Measurements from ENCODE around the gene RGR.
"Not testable (repeated sequence)": the region's sequence is repeated elsewhere in the genome, so short reads cannot be mapped to it uniquely, and the experiment has no call there.

Gene RGR

DNA sequence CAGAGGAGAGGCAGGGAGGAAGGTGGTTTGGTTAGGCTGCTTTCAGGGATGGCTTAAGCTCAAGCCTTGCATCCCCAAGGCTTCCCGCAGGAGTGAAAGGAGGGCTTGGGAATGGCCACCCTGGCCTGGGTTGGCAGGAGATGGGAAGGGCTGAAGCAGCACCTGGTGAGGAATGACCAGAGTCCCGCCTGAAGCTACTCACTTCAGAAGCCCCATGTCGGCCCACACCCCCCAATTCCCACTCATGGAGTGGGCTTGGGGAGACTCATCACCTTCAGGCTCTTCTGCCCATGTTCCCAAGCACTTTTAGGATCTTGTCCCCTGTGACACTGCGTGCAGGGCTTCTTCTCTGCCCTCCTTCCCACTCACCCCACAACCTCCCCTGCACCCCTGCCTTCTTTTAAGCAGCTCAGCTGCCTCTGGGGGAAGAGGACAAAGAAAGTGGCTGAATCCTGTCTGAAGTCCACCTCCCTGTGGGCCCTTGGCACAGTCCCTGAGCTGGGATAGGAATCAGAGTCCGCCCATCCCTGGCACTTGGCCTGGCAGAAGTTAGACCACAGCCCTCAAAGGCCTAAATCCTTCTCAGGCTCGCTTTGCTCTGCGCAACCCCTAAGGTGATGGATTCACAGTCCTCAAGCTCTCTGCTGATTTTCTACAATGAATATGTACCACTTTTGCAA, 16.5 kb downstream of the RGR start:
- DNase-seq, result no peak

DNA sequence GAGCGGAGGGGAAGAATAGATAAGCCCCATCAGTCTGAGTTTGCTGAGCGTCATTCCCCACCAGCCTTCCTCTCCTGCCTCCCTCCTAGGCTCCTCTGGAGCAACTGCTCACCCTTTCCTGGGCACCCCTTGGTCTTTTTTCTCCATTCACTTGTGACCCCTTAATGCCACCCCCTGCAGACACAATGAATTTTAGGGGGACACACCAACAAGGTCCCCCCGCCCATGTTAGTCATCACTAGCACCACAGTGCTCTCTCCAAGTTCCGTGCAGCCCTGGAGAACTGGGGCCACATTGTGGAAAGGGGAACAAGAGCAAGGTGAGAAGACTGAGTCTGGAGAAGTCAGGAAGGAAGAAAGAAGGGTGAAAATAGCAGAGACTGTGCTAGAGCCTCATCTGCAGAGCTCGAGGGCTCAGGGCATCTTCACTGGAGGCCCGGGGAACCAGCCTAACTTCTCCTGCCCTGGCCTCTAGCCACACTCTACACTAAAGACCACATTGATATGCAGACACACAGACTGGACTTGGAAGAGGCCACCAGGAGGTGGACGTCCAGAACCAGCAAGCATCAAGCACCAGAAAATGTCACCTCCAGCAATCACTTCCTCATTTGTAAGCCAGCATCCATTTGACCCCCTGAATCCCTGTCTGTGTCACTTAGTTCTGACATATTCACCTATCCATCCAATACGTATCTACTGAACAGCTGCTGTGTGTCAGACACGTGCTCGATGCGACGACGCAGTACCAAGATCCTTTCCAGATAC, 17.5 kb downstream of the RGR start:
- no peak for DNase-seq

DNA sequence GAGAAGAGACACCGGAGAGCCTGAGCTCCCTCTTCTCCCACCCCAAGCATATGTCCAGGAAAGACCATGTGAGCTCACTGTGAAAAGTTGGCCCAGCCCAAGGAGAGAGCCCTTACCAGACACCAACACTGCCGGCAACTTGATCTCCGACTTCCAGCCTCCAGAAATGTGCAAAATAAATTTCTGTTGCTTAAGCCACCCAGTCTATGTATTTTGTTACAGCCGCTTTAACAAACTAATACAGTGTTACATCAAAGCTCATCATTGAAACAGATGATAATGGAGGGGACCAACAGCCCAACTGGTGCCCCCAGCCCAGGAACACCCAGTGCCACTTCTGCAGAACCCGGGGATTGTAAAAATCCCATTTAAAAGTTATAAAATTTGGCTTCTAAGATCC, 18.9 kb downstream of the RGR start:
- no peak for DNase-seq

DNA sequence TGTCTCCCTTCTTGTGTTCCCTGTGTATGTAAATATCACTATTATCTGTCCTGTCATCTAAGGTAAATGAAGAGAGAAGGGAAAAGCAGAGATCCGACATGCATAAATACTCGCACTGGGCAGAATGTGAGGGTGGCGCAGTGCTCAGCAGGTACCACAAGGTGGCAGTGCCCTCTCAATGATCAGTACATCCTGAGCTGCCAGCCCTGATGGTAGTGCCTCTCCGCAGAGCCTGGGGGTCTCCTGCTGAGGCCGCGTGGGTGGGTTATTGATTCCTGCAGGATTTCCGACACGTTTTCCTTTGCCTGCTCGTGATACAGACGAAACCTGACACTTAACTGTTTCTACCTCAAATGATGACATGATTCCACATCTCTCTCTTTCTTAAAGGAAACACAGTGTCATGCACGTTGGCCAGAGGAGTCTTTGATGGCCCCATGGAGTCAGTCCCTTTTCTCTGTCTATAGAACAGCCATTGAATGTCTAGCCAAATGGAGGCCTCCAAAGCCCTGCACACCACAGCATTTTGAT, 19.8 kb downstream of the RGR start:
- DNase-seq, result peak; percentile 58

DNA sequence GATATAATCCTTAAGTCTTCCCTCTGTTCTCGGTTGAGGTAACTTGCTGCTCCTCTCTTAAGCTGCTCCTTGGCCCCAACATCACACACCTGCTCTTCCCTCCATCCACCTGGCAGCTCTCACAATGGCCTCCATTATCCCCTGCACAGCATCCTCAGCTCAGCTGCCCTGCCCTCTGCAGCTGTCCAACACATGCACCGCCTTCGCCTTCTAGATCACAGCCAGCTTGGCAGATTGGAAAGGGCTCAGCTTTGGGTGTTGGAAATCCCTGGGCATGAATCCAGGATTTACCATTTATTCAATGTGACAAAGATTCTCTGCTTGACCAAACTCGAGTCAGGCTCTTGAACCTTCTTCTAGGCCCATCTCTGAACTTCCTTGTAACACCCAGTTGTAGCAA, 20.6 kb downstream of the RGR start:
- DNase-seq, result peak; percentile 77

DNA sequence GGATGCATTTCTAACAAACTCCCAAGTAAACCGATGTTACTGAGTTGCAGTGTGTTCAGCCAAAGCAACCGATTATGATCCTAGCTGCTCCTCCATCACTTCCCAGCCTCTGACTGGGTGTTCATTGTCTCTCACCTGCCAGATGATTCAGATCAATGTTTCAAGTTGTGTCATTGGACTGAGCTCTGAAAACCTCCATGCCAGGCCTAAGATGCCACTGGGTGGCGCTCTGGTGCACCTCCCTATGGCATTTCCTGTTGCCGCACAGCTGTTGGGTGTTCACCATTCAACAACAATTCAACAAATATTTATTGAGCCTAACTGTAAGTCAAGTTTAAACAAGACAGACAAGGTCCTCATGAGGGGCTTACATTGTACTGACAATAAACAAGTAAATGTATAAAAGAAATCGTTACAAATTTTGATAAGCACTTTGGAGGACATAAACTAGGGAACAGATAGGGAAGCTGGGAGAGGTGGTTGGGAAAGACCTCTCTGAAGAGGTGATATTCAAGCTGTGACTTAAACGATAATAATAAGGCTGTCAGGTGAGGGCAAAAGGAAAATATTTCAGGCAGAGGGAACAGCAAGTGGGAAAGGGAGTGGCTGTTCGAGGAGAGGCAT, 22.8 kb downstream of the RGR start:
- DNase-seq, result no peak

DNA sequence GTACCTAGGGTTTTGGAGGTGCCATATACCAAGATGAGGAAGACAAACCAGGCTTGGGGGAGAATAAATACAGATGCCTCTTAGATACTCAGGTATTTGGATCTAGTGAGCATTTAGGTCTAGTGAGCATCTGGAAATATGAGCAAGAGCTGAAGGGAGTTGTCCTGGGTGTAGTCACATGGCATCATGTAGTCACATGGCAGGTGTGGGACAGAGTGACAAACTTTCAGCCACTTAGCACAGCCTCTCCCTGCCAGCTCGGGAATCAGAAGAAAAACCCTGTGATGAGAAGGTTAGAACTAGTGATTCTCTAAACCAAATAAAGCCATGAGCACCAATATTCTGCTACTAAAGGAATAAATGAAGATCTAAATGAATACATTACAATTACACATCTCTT, 24.3 kb downstream of the RGR start:
- no peak for DNase-seq

DNA sequence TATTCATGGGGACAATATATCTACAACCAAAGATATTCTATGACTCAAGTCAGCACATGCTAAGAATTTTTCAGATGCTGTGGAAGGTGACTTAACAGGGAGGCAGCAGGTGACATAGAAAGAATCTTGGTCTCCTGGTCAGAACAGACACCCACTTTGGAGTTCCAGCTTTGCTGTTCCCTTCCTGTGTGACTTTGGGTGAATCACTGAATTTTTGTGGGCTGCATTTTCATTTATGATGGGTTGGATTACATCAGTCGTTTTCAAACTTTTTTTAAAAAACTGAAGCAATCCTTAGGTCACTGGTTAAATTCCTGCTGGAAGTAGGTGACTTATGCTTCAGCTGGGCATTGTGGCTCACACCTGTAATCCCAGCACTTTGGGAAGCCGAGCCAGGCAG, 24.9 kb downstream of the RGR start:
- DNase-seq, result no peak

DNA sequence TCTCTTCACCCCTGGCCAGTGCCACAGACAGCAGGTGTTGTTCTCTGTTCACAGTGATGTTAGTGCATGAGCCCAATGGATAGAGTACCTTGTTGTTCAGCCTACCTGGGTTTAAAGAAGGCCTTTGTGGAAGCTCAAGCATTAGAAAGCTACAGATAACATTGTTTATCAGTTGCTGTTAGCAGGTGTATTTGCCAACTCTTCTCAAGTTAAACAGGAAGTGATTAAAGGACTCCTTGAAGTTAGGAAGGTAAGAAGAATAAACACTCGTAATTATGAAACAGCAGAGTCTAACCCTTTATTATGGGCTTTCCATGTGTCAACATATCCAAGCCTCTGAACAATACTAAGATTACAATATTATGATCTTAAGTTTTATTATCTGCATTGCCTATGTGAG, 25.9 kb downstream of the RGR start:
- peak; percentile 55 for DNase-seq

DNA sequence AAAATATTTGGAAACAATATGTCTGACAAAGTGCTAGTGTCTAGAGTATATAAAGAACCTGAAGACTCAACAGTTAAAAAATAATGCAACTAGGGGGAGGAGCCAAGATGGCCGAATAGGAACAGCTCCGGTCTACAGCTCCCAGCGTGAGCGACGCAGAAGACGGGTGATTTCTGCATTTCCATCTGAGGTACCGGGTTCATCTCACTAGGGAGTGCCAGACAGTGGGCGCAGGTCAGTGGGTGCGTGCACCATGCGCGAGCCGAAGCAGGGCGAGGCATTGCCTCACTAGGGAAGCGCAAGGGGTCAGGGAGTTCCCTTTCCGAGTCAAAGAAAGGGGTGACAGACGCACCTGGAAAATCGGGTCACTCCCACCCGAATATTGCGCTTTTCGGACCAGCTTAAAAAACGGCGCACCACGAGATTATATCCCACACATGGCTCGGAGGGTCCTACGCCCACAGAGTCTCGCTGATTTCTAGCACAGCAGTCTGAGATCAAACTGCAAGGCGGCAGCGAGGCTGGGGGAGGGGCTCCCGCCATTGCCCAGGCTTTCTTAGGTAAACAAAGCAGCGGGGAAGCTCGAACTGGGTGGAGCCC, 35.1 kb downstream of the RGR start:
- not testable (repeated sequence) for DNase-seq

DNA sequence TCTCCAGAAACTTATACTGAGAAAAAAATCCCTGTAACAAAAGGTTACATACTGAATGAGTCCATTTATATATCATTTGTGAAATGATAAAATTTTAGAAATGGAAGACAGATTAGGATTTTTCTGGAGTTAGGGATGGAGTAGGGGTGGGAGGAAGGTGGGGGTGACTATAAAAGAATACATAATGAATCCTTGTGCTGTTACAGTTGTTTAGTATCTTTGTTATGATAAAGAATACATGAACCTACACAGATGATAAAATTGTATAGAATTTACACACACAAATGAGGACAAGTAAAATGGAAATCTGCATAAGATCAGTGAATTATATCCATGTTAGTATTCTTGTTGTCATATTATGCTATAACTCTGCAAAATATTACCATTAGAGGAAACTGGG, 41.8 kb downstream of the RGR start:
- no peak for DNase-seq

DNA sequence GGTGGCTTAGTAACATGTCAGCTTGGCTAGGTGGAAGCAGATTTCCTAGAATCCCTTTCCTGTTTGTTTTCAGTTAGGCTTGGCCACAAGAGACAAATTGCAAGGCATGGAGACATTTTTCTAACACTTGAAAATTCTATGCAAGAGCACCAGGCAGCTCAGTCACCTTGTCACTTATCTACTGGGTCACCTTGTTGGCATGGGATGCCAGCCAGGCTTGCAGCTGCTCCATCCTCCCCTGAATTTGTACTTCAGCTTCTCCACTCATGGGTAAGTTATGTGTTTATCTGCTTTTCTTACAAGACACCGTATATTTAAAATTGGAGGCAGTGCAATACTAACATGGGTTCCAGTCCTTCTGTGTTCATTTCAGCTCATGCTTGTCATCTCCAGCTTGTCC, 43.3 kb downstream of the RGR start:
- DNase-seq, result no peak

DNA sequence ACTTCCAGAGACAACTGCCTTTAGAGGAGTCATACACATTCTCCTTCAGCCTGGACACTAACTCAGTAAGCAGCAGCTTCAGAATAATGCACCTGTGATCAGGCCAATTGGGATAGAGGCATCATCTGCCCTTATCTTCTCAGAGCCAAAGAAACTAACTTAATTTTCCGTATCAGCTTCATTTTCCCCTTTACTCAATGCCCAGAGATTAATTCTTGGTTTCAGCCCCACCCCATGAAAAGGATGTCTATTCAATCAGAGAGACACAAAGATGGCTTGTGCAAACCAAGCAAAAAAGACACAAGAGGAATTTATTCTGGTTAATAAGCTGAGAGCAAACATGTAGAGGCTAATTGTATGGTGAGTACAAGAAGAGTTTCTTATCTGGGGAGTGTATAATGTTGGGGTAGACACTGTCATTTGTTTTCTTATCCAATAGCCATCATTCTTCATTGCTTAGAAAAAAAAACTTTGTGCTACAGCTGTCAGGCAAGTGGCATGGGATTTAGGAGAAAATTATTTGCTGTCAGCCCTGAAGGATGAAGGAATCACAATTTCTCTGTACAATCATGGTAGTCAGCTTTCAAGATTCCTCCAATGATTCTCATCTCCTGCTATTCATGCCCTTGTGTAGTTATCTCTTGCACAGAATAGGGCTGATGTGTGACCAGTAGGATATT, 44.8 kb downstream of the RGR start:
- DNase-seq, result no peak

DNA sequence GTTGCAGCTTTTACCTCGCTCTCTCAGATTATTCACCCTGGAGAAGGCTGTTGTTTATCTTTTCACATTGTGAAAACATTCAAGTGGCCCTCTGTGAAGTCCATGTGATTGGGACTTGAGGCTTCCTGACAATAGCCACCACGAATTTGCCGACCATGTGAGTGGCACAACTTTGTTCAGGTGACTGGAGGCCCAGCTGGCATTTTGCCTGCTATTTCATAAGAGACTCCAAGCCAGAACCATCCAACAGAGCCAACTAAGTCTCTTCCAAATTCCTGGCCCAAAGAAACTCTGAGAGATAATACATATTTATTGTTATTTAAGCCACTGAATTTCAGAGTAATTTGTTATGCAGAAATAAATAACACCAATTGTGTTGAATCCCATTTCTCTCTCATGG, 45.4 kb downstream of the RGR start:
- no peak for DNase-seq

DNA sequence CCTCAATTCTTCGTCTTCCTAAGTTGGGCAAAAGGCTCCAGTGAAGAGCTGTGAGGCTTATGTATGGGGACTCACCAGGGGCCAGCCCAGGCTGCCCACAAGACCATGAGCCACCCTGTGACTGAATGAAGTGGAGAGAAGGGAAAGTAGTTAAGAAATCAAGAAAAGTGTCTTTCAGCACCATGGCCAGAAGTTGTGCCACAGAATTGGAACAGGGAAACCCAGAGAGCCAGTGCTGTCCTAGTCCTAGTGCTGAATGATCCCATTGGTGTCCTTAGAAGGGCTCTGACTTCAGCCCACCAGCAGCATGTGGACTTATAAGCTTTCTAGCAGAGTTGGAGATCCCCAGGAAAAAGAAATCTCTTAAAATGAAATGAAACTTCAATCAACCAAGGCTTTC, 46.5 kb downstream of the RGR start:
- DNase-seq, result no peak

DNA sequence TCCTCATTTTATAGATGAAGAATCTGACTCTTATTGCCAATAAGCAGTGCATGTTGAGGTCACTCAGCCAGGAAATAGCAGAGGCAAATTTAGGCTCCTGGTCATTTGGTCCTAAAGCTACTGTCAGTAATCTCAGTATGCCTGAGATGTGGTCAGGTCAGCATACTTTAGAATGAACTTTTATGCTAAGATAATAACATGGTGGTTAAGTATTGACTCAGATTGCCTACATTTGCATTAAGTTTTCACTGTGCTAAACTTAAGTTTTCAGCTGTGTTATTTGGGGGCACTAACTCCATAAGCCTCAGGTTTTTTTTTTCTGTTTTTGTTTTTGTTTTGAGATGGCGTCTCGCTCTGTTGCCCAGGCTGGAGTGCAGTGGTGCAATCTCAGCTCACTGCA, 47.6 kb downstream of the RGR start:
- no peak for DNase-seq

DNA sequence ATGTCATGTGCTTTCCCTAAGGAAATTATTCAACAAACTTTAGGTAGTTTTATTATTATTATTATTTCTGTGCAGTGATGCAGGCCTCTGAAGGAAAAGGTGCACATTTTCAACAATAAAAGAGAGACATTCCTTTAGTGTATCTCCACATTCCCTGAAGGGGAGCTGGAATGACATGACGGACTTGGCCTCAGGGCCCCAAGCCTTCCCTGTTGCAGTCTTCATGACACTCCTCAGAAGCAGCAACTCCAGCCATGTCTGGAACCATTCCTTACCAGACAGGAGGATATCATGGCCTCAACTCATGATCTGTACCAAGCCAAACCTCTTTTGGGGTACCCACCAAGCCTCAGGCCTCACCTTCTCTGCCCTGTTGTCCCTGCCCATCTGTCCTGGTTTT, 48.3 kb downstream of the RGR start:
- no peak for DNase-seq

DNA sequence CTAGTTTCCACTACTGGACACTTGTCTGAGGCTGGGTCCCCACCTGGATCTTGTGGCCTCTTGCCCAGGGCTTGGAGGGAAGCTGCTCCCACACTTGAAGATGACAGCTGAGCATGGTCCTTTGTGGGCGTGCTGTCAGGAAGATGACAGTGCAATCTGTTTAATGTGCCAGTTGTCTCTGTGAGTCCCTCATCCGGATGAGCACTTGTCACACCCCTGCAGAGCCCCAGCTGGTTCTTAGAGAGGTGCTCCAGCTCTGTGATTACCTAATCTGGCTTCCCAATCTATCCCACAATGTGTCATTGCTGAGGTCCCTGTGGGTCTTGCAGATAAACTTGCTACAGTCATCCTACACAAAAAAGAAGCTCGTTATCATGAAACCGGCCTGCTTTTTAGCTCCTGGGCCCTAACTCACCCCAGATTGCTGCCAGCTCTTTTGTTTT, 48.7 kb downstream of the RGR start:
- no peak for DNase-seq

DNA sequence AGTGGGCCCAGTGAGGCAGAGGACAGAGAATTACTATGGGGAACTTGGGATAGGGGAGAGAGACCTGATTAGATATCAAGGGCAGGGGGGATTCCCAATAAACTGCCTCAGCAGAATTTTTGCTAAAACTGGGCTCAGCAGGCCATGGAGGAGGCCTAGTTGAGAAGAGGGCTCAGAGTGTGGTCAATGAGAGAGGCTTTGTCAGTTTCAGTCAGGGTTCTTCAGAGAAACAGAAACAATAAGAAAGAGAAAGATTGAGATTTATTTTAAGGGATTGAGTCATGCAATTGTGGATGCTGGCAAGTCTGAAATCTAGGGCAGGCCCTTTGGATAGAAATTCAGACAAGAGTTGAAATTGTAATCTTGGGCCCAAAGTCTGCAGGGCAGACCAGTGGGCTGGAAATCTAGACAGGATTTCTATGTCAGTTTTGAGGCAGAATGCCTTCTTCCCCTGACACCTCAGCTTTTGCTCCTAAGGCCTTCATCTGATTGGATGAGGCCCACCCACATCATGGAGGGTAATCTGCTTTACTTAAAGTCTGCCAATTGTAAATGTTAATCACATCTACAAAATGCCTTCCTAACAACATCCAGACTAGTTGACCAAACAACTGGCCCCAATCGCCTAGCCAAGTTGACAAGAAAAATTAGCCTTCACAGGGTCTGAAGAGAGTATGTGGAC, 50.1 kb downstream of the RGR start:
- no peak for DNase-seq

DNA sequence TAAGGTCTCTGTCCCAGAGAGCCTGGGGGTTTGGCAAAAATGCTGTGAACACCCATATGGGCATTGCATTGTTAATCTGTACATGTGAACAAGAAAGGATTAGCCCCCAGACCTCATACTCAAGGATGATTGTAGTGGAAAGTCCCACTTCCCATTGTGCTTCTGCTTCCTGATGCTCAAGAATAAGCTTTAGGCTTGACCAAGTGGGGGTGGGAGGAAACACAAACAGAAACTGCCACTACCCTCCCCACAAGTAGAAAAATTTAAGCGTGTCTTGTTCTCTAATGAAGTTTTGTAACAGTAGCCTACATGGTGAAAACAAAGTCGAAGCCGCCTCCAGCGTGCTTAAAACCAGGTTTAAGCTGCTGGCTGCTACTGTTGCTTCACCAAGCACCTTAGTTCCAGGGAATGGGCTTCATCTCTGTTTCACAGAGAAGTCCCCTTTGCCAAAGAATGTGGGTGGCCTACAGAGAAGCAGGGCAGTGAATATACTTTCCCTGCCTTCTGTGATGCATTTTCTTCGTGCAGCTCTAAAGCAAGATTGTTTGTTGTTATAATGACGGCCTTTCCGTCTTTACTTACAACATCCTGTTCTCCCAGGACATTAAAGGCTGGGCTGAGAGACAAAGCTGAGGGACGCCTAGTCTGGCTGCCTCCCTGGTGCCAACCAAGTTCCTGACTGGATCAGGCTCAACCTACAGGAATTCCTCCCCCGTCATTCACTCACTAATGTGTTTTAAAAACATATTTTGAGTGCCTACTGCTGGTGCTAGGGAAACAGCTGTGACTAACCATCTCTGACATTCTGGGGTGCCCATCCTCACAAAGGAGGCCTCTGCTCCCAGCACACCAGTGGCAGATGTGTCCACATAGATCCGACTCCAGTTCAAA, 51.5 kb downstream of the RGR start:
- no peak for DNase-seq

DNA sequence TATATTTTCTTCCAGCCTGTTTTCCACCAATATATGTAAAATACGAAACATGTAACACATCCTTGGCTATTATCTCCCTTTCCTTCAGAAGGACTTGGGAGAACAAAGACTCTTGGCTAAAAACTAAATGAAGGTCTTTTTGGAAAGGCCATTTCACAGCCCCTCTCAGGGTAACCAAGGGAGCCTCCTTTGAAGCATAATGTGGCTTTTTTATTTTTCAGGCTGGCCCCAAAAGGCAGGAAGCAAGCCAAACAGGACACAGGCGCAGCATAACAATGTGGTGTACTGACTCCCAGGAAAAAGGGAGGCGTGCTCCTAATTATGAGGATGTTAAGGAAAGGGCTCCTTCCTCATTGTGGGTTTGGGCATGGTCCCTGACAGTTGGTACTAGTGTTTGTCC, 53.2 kb downstream of the RGR start:
- no peak for DNase-seq

All from NCI-H1105 (cell line).